HEK293 (cell line): ENCODE data around the gene GRIP1.

Experiments used
- CTCF ChIA-PET: fragments of 350-600 bp; formaldehyde crosslinking; extraction: SDS; loops from one replicate; lab custom pipeline; 2021; ENCODE audit warnings: antibody characterized with exemption; lab: Yijun Ruan, JAX
- POLR2A ChIA-PET: fragments of 300-600 bp; formaldehyde crosslinking; extraction: SDS; loops from one replicate; lab custom pipeline; 2020; ENCODE audit warnings: antibody characterized with exemption, inconsistent platforms; lab: Yijun Ruan, JAX
- H3K27ac ChIP-seq: fragments of 200-500 bp; sonication (Bioruptor generic); 2 replicates; pipeline ENCODE4 v1.5.1; 2014; ENCODE audit warnings: low read depth, low read length, control low read depth, inconsistent platforms; ENCODE audit errors: extremely low read depth
- H3K36me3 ChIP-seq, 2 experiments: fragments of 200-500 bp in 1 of 2; sonication (Bioruptor generic) in 1 of 2; 1 replicate in 1 of 2; 2 replicates in 1 of 2; pipeline ENCODE4 v1.5.1; 2014 to 2017; ENCODE audit warnings: inconsistent platforms in 2 of 2, low read length in 2 of 2; ENCODE audit not compliant: control insufficient read depth in 2 of 2, insufficient read depth in 1 of 2
- H3K4me1 ChIP-seq: fragments of 200-500 bp; sonication (Bioruptor generic); 2 replicates; pipeline ENCODE4 v1.5.1; 2014; ENCODE audit warnings: mild to moderate bottlenecking, low read length, inconsistent platforms; ENCODE audit not compliant: control insufficient read depth, insufficient read depth
- H3K4me3 ChIP-seq: 2 replicates; pipeline ENCODE4 v1.5.1; 2011; ENCODE audit warnings: low read depth, mild to moderate bottlenecking, control low read depth, low read length, moderate library complexity
- H3K9me3 ChIP-seq: fragments of 200-500 bp; sonication (Bioruptor generic); 2 replicates; pipeline ENCODE4 v1.5.1; 2014; ENCODE audit warnings: low read depth, low read length, inconsistent platforms; ENCODE audit not compliant: control insufficient read depth, insufficient read depth
- FEZF1 ChIP-seq: fragments of 450-650 bp; formaldehyde crosslinking; IDR thresholded peaks from 2 replicates; pipeline ENCODE4 v1.5.1; 2016; ENCODE audit warnings: missing biosample characterization, missing genetic modification characterization
- KLF8 ChIP-seq: fragments of 450-650 bp; formaldehyde crosslinking; IDR thresholded peaks from 2 replicates; pipeline ENCODE4 v1.5.1; 2016; ENCODE audit warnings: missing biosample characterization, missing genetic modification characterization
- KLF9 ChIP-seq: fragments of 450-650 bp; formaldehyde crosslinking; IDR thresholded peaks from 2 replicates; pipeline ENCODE4 v1.5.1; 2016; ENCODE audit warnings: missing biosample characterization, missing genetic modification characterization, low read depth
- PATZ1 ChIP-seq: fragments of 450-650 bp; formaldehyde crosslinking; IDR thresholded peaks from 2 replicates; pipeline ENCODE4 v1.5.1; 2016; ENCODE audit warnings: missing biosample characterization, missing genetic modification characterization
- PRDM1 ChIP-seq: fragments of 450-650 bp; formaldehyde crosslinking; IDR thresholded peaks from 2 replicates; pipeline ENCODE4; 2016; ENCODE audit warnings: missing biosample characterization, missing genetic modification characterization
- SP3 ChIP-seq: fragments of 450-650 bp; formaldehyde crosslinking; IDR thresholded peaks from 2 replicates; pipeline ENCODE4 v1.5.1; 2016; ENCODE audit warnings: missing biosample characterization, missing genetic modification characterization
- TSHZ1 ChIP-seq: fragments of 450-650 bp; formaldehyde crosslinking; IDR thresholded peaks from 2 replicates; pipeline ENCODE4 v1.5.1; 2016; ENCODE audit warnings: missing biosample characterization, missing genetic modification characterization, borderline replicate concordance
- YY1 ChIP-seq: fragments of 450-650 bp; formaldehyde crosslinking; IDR thresholded peaks from 2 replicates; pipeline ENCODE4 v1.5.1; 2018; ENCODE audit warnings: missing biosample characterization, missing genetic modification characterization
- ZBTB44 ChIP-seq: fragments of 450-650 bp; IDR thresholded peaks from 2 replicates; pipeline ENCODE4 v1.5.1; 2018; ENCODE audit warnings: missing biosample characterization, mild to moderate bottlenecking, missing genetic modification characterization
- ZIC2 ChIP-seq: fragments of 450-650 bp; formaldehyde crosslinking; IDR thresholded peaks from 2 replicates; pipeline ENCODE4 v1.5.1; 2016; ENCODE audit warnings: missing biosample characterization, missing genetic modification characterization
- ZNF112 ChIP-seq: fragments of 450-650 bp; formaldehyde crosslinking; IDR thresholded peaks from 2 replicates; pipeline ENCODE4 v1.5.0; 2017; ENCODE audit warnings: missing biosample characterization, missing genetic modification characterization
- ZNF202 ChIP-seq: fragments of 450-650 bp; formaldehyde crosslinking; IDR thresholded peaks from 2 replicates; pipeline ENCODE4 v1.5.1; 2016; ENCODE audit warnings: missing biosample characterization, missing genetic modification characterization, borderline replicate concordance
- ZNF561 ChIP-seq: fragments of 450-650 bp; IDR thresholded peaks from 2 replicates; pipeline ENCODE4 v1.5.1; 2018; ENCODE audit warnings: missing biosample characterization, missing genetic modification characterization, borderline replicate concordance
- ZNF692 ChIP-seq: fragments of 450-650 bp; formaldehyde crosslinking; IDR thresholded peaks from 2 replicates; pipeline ENCODE4 v1.5.1; 2016; ENCODE audit warnings: missing biosample characterization, missing genetic modification characterization
- ZNF776 ChIP-seq: fragments of 450-650 bp; formaldehyde crosslinking; IDR thresholded peaks from 2 replicates; pipeline ENCODE4 v1.5.0; 2017; ENCODE audit warnings: missing biosample characterization, missing genetic modification characterization, borderline replicate concordance

Gene GRIP1

GRCh38 chr12:66676241-66676640 is 2.6 kb downstream of the GRIP1 start:
- TF ChIP-seq ZBTB44 (tag by site-specific recombination): no peak
- no peak for TF ChIP-seq ZNF561 (tag by site-specific recombination)
- TF ChIP-seq YY1 (tag by site-specific recombination): no peak
- no peak for TF ChIP-seq ZNF692 (tag by site-specific recombination)
- TF ChIP-seq ZNF202 (tag by site-specific recombination): no peak
- TF ChIP-seq PATZ1 (tag by site-specific recombination): no peak
- TF ChIP-seq TSHZ1 (tag by site-specific recombination): no peak
- ChIA-PET POLR2A (no interaction called here), CTCF (interaction anchor here (0.6 kb wide), 1 partner anchor 206 kb away, joined by 4 read pairs; no protein-coding TSS in a partner anchor)
- H3K4me1 ChIP-seq: peaks cover 6% of the 10 kb centered on the region; the same call in 1 of the 2 replicates
- H3K27ac ChIP-seq: no peak overlapping the region
- H3K9me3 ChIP-seq: no peaks in the 10 kb centered on the region
- H3K36me3 ChIP-seq: no peaks in the 10 kb centered on the region
- H3K4me3 ChIP-seq: no peak overlapping the region

GRCh38 chr12:66674495-66675122 is 4.3 kb downstream of the GRIP1 start:
- POLR2A ChIA-PET: no interaction called here
- H3K36me3 ChIP-seq: no peaks in the 10 kb centered on the region

GRCh38 chr12:66669541-66669940 is 9.3 kb downstream of the GRIP1 start:
- POLR2A ChIA-PET: no interaction called here
- no peak overlapping the region for H3K27ac ChIP-seq
- CTCF ChIA-PET: interaction anchor here (0.5 kb wide), 1 partner anchor 752 kb away, joined by 3 read pairs; no protein-coding TSS in a partner anchor
- H3K9me3 ChIP-seq: no peaks in the 10 kb centered on the region
- peaks cover 7% of the 10 kb centered on the region for H3K4me1 ChIP-seq
- no peaks in the 10 kb centered on the region for H3K36me3 ChIP-seq
- TF ChIP-seq ZNF776 (tag by site-specific recombination): no peak
- TF ChIP-seq FEZF1 (tag by site-specific recombination): peak; percentile 14; the same call in 1 of the 2 replicates
- no peak overlapping the region for H3K4me3 ChIP-seq

More at GRCh38 chr12:66674495-66675122, 4.3 kb downstream of the GRIP1 start:
- Histone ChIP-seq H3K9me3 (no peaks in the 10 kb centered on the region), H3K27ac (no peak overlapping the region), H3K4me1 (peaks cover 4% of the 10 kb centered on the region; the same call in 1 of the 2 replicates), H3K4me3 (no peak overlapping the region)
- no peak for TF ChIP-seq KLF8 (tag by site-specific recombination)
- no peak for TF ChIP-seq ZNF112
- no peak for TF ChIP-seq SP3
- TF ChIP-seq ZIC2: peak; percentile 66
- TF ChIP-seq KLF9 (tag by site-specific recombination): no peak
- peak; percentile 67; the same call in 1 of the 2 replicates for TF ChIP-seq PRDM1 (tag by site-specific recombination)
- CTCF ChIA-PET: interaction anchor here (1.2 kb wide), 1 partner anchor 20 kb away, joined by 4 read pairs; no protein-coding TSS in a partner anchor
